Keratinocyte (primary cell): ENCODE results near the gene GEMIN8. TPM values are rescaled to one million over a fixed set of nuclear protein-coding genes. Genes with fewer than 3 reads are reported as not detected.

Experiments
- DNase-seq: peaks from one replicate; pipeline ENCODE4 v3.0.0-alpha.2; 2011; ENCODE audit warnings: low read depth, missing footprints, low spot score
- FAIRE-seq: peaks from 2 replicates; lab custom pipeline; 2011; peaks lifted over from hg19 to GRCh38; lab: Jason Lieb, UNC
- H2AFZ ChIP-seq: 2 replicates; pipeline ENCODE4 v1.6.0; 2012; ENCODE audit warnings: low read length, control low read depth, inconsistent platforms; ENCODE audit not compliant: control insufficient read depth
- H3K27ac ChIP-seq: 2 replicates; pipeline ENCODE4 v1.5.1; 2011; ENCODE audit warnings: low read length; ENCODE audit not compliant: control insufficient read depth, insufficient read depth
- H3K27me3 ChIP-seq: 3 replicates; pipeline ENCODE4 v1.6.0; 2011; ENCODE audit warnings: low read length; ENCODE audit not compliant: control insufficient read depth, insufficient read depth; ENCODE audit errors: extremely low read depth
- H3K36me3 ChIP-seq, 2 experiments: 2 replicates in 1 of 2; 3 replicates in 1 of 2; pipeline ENCODE4 v1.5.1; 2011; ENCODE audit warnings: low read length in 2 of 2, mild to moderate bottlenecking in 1 of 2; ENCODE audit not compliant: control insufficient read depth in 2 of 2, insufficient read depth in 2 of 2; ENCODE audit errors: extremely low read depth in 1 of 2
- H3K4me1 ChIP-seq: 3 replicates; pipeline ENCODE4 v1.5.1; 2011; ENCODE audit warnings: low read length; ENCODE audit not compliant: control insufficient read depth, insufficient read depth; ENCODE audit errors: extremely low read depth
- H3K4me2 ChIP-seq: 3 replicates; pipeline ENCODE4 v1.6.0; 2011; ENCODE audit warnings: low read depth, low read length; ENCODE audit not compliant: control insufficient read depth, insufficient read depth; ENCODE audit errors: extremely low read depth
- H3K4me3 ChIP-seq, 3 experiments: fragments of 200-600 bp in 1 of 3; sonication (generic) in 1 of 3; 2 replicates in 2 of 3; 3 replicates in 1 of 3; pipeline ENCODE4 v1.5.1; 2011 to 2016; ENCODE audit warnings: low read length in 3 of 3, mild to moderate bottlenecking in 3 of 3, control low read depth in 2 of 3, inconsistent platforms in 1 of 3, low read depth in 1 of 3, mixed read lengths in 1 of 3, mixed run types in 1 of 3, moderate library complexity in 1 of 3; ENCODE audit not compliant: control insufficient read depth in 2 of 3, insufficient read depth in 2 of 3; ENCODE audit errors: extremely low read depth in 1 of 3
- H3K79me2 ChIP-seq: 2 replicates; pipeline ENCODE4 v1.6.0; 2012; ENCODE audit warnings: low read length; ENCODE audit not compliant: control insufficient read depth, insufficient read depth
- H3K9ac ChIP-seq: 3 replicates; pipeline ENCODE4 v1.6.0; 2011; ENCODE audit warnings: low read length; ENCODE audit not compliant: control insufficient read depth, insufficient read depth; ENCODE audit errors: extremely low read depth
- H3K9me1 ChIP-seq: 3 replicates; pipeline ENCODE4 v1.6.0; 2011; ENCODE audit warnings: low read length; ENCODE audit not compliant: control insufficient read depth, insufficient read depth; ENCODE audit errors: extremely low read depth
- H3K9me3 ChIP-seq: 2 replicates; pipeline ENCODE4 v1.5.1; 2012; ENCODE audit warnings: low read depth, low read length; ENCODE audit not compliant: control insufficient read depth
- H4K20me1 ChIP-seq: 3 replicates; pipeline ENCODE4 v1.6.0; 2011; ENCODE audit warnings: low read length; ENCODE audit not compliant: control insufficient read depth, insufficient read depth; ENCODE audit errors: extremely low read depth
- CTCF ChIP-seq, 3 experiments: IDR thresholded peaks in 1 of 3; conservative IDR thresholded peaks in 1 of 3; optimal IDR thresholded peaks in 1 of 3; 2 replicates in 2 of 3; 3 replicates in 1 of 3; pipeline versions ENCODE3 to v1.5.1; 2011; ENCODE audit warnings: low read length in 3 of 3, mild to moderate bottlenecking in 3 of 3, moderate library complexity in 2 of 3, control low read depth in 1 of 3, inconsistent platforms in 1 of 3; ENCODE audit not compliant: insufficient read depth in 2 of 3; ENCODE audit errors: extremely low read depth in 1 of 3
- EZH2 ChIP-seq: IDR thresholded peaks from one replicate; pipeline ENCODE4 v1.6.1; 2012; ENCODE audit warnings: inconsistent platforms, mild to moderate bottlenecking, low read length, moderate library complexity
- dilution Hi-C: fragments of 300-500 bp; cut with MboI; formaldehyde crosslinking; loops from one replicate; pipeline ENCODE4 v1.7.0; 2020; ENCODE audit warnings: low sequenced_read_pairs; ENCODE audit not compliant: extremely low pct_ligation_motif_present
- polyA plus RNA-seq, 5 experiments: library from polyadenylated mRNA; depleted of rRNA in 3 of 5; stranded (reverse) in 3 of 5; stranded (forward) in 1 of 5; unstranded in 1 of 5; fragments of >200 nt; gene quantifications; 1 replicate in 1 of 5; 2 replicates in 3 of 5; 3 replicates in 1 of 5; pipeline versions ENCODE4 v1.2.1 to v1.2.3, GENCODE V29; 2011 to 2012; ENCODE audit warnings: missing spikeins in 2 of 5, low read depth in 1 of 5, low replicate concordance in 1 of 5

Gene GEMIN8
- polyA plus RNA-seq, 1 donor (not counting 4 experiments of a cell fraction or from before 2014, with no cell fraction given): 38.8 TPM

- H3K36me3 ChIP-seq: no peaks in the 10 kb centered on the region
- H3K9ac ChIP-seq: no peak overlapping the region
- dilution Hi-C loops: no loop called here
- H3K4me3 ChIP-seq: no peak overlapping the region
- H3K9me1 ChIP-seq: no peaks in the 10 kb centered on the region
- H3K79me2 ChIP-seq: no peaks in the 10 kb centered on the region
- no peaks in the 10 kb centered on the region for H3K4me1 ChIP-seq
- no peaks in the 10 kb centered on the region for H4K20me1 ChIP-seq
- TF ChIP-seq CTCF (optimal IDR thresholded peaks at IDR 0.05 in 1 of 3, IDR thresholded peaks at IDR 0.05 in 1 of 3, conservative IDR thresholded peaks at IDR 0.05 in 1 of 3; ENCODE audit: extremely low read depth in 1 of 3, insufficient read depth in 2 of 3, low read length in 3 of 3) (no peak), EZH2 (no peak)
- no peaks in the 10 kb centered on the region for H3K9me3 ChIP-seq
- no peak overlapping the region for H2AFZ ChIP-seq
- no peak overlapping the region for H3K4me2 ChIP-seq
- no peak overlapping the region for H3K27ac ChIP-seq
- peaks cover 7% of the 10 kb centered on the region for H3K27me3 ChIP-seq
- FAIRE-seq (no peak), DNase-seq (no peak)
Observed at GRCh38 chrX:13990126-13990800, 39.4 kb downstream of the GEMIN8 start.

- no peaks in the 10 kb centered on the region for H3K9me3 ChIP-seq
- H3K9ac ChIP-seq: no peak overlapping the region
- H4K20me1 ChIP-seq: no peaks in the 10 kb centered on the region
- H3K4me1 ChIP-seq: no peaks in the 10 kb centered on the region
- H3K4me3 ChIP-seq: no peak overlapping the region
- no peaks in the 10 kb centered on the region for H3K36me3 ChIP-seq
- no peak overlapping the region for H3K4me2 ChIP-seq
- FAIRE-seq: no peak
- dilution Hi-C loops: no loop called here
- H3K9me1 ChIP-seq: no peaks in the 10 kb centered on the region
- H3K27ac ChIP-seq: no peak overlapping the region
- H2AFZ ChIP-seq: no peak overlapping the region
- TF ChIP-seq EZH2: no peak
- no peak for TF ChIP-seq CTCF (optimal IDR thresholded peaks at IDR 0.05 in 1 of 3, IDR thresholded peaks at IDR 0.05 in 1 of 3, conservative IDR thresholded peaks at IDR 0.05 in 1 of 3; ENCODE audit: extremely low read depth in 1 of 3, insufficient read depth in 2 of 3, low read length in 3 of 3)
- DNase-seq: no peak
- no peaks in the 10 kb centered on the region for H3K79me2 ChIP-seq
- peaks cover 3% of the 10 kb centered on the region for H3K27me3 ChIP-seq
Observed at GRCh38 chrX:13985697-13986435, 43.8 kb downstream of the GEMIN8 start.
